GM12875 (cell line): ENCODE results near the gene ZNF410.
"Not testable (repeated sequence)": the region's sequence is repeated elsewhere in the genome, so short reads cannot be mapped to it uniquely, and the experiment has no call there.

ENCODE experiments used
- H3K4me3 ChIP-seq: one replicate; pipeline ENCODE4 v1.5.1; 2011; ENCODE audit warnings: low read depth, low read length, control low read depth
- CTCF ChIP-seq: IDR thresholded peaks from 2 replicates; pipeline ENCODE4 v1.5.1; 2011; ENCODE audit warnings: low read depth, mild to moderate bottlenecking, control low read depth, inconsistent platforms, low read length, moderate library complexity, borderline replicate concordance; ENCODE audit not compliant: insufficient read depth

The ZNF410 gene

GRCh38 chr14:73851567-73852382 is 34.9 kb upstream of the ZNF410 start, which contains the start of gene PTGR2:
PTGR2 (plus strand) TSS chr14:73851831; CDS start chr14:73858863, 7,032 bp downstream.
- peak within 1 kb of the TSS; percentile 60 for H3K4me3 ChIP-seq
- peak; percentile 6; the same call in 1 of the 2 replicates for TF ChIP-seq CTCF

GRCh38 chr14:73859145-73859544 is 27.5 kb upstream of the ZNF410 start:
- no peak for TF ChIP-seq CTCF
- no peak overlapping the region for H3K4me3 ChIP-seq

DNA sequence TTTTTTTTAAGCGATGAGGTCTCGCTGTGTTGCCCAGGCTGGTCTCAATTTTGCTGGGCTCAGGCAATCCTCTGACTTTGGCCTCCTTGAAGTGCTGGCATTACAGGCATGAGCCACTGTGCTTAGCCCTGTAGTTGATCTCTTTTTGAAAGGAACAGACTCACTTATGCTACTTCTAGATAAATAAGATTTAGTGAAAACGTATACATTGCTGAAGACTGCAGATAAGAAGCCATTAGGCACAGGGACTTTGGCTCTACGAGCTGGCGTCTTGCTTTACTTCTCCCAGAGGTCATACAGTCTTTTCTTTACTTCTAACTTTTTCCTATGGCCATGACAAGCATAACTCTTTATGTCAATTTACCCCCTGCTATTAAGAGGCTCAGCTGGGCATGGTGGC is 25.6 kb upstream of the ZNF410 start:
- no peak for TF ChIP-seq CTCF

DNA sequence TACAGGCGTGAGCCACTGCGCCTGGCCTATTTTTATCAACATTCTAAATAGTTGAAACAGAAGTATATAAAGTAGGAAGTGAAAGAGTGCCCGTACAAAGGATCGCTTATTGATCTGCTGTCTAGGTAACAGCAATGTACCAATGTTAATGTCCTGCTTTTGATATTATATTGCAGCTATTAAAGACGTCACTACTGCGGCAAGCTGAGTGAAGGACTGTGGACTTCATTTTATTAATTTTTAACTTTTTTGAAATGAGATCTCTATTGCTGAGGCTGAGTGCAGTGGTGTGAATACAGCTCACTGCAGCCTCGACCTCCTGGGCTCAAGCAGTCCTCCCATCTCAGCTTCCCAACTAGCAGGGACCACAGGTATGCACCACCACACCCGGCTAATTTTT is 24.2 kb upstream of the ZNF410 start:
- no peak overlapping the region for H3K4me3 ChIP-seq
- no peak for TF ChIP-seq CTCF

More for the DNA sequence above, 25.6 kb upstream of the ZNF410 start:
- H3K4me3 ChIP-seq, result no peak overlapping the region

- no peak overlapping the region for H3K4me3 ChIP-seq
- TF ChIP-seq CTCF, result no peak
Observed at GRCh38 chr14:73863209-73863608, 23.4 kb upstream of the ZNF410 start.

- H3K4me3 ChIP-seq, result no peak overlapping the region
- TF ChIP-seq CTCF, result no peak
Observed at GRCh38 chr14:73865534-73866113, 21.0 kb upstream of the ZNF410 start.

GRCh38 chr14:73869754-73870153 is 16.9 kb upstream of the ZNF410 start:
- not testable (repeated sequence) for H3K4me3 ChIP-seq
